Progenitor cell of endocrine pancreas (in vitro differentiated cells): ENCODE measurements around the gene CD37. TPM values are rescaled to one million over a fixed set of nuclear protein-coding genes. Genes with fewer than 3 reads are reported as not detected.

Source experiments
- DNase-seq: peaks from one replicate; pipeline ENCODE4 v3.0.0; 2021; ENCODE audit warnings: low spot score; ENCODE audit not compliant: unreplicated experiment
- H3K27ac Mint-ChIP-seq: 2 replicates; pipeline ENCODE4 v1.8.0; 2021; ENCODE audit warnings: mild to moderate bottlenecking, moderate library complexity, mixed read lengths
- H3K27me3 Mint-ChIP-seq: 2 replicates; pipeline ENCODE4 v1.8.0; 2021; ENCODE audit warnings: mixed read lengths
- H3K36me3 Mint-ChIP-seq: 2 replicates; pipeline ENCODE4 v1.8.0; 2022; ENCODE audit warnings: mixed read lengths; ENCODE audit not compliant: insufficient read depth
- H3K4me1 Mint-ChIP-seq: 2 replicates; pipeline ENCODE4 v1.8.0; 2021; ENCODE audit warnings: low read depth, mixed read lengths
- H3K4me3 Mint-ChIP-seq: 2 replicates; pipeline ENCODE4 v1.8.0; 2021; ENCODE audit warnings: low read depth, mild to moderate bottlenecking, moderate library complexity, mixed read lengths
- H3K9me3 Mint-ChIP-seq: 2 replicates; pipeline ENCODE4 v1.8.0; 2021; ENCODE audit warnings: low read depth, mixed read lengths
- CTCF ChIP-seq: fragments of 200-600 bp; sonication (generic); IDR thresholded peaks from one replicate; pipeline ENCODE4 v1.5.0; 2021; ENCODE audit warnings: antibody characterized with exemption, mild to moderate bottlenecking; ENCODE audit not compliant: unreplicated experiment
- total RNA-seq: library from RNA; stranded (reverse); gene quantifications from 2 replicates; pipeline ENCODE4 v1.2.1, GENCODE V29; 2021

CD37 gene
- total RNA-seq, 1 donor from 2014 or later, result not detected

DNA sequence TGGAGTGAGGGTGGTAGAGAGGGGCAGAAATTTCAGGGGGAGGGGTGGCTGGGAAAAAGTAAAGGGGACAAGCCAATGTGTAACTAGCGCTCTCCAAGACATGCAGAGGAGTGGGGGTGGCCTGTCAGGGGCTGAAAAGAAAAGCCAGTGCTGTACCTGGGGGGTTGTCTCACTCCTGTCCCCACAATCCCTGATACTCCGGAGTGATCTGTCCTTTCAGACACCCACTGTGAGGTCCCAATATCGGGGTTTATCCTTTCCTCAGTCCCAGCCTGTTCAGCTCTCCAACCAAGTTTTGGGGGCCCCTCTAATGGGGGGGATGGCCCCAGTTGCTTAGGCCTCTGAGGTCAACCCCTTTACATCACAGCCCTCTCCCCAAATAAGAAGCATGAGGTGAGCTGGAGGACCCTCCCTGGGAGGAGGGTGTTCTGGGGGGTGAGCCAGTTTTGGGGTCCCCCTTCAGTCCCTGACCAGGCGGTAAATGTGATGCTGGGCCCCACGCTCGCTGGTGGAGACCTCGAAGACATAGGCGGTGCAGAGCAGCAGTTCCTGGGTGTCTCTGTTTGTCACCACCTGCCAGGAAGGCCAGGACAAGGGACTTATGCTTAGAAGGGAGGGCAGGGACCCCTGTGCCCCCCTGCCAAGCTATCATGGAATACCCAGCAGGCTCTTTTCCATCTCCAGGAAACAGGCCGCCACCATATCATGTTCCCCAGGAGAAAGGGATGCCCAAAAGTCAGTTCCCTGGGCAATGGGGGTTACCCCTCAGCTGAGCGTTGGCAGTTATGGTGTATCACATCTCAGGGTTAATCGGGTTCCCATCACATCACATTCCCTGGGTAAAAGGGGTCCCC, 5.9 kb downstream of the CD37 start:
- Mint-ChIP-seq H3K27me3 (no peaks in the 10 kb centered on the region), H3K9me3 (no peaks in the 10 kb centered on the region), H3K4me3 (no peak overlapping the region), H3K4me1 (peaks cover 15% of the 10 kb centered on the region), H3K27ac (no peak overlapping the region), H3K36me3 (peaks cover 48% of the 10 kb centered on the region)
- no peak for TF ChIP-seq CTCF
- DNase-seq, result no peak

DNA sequence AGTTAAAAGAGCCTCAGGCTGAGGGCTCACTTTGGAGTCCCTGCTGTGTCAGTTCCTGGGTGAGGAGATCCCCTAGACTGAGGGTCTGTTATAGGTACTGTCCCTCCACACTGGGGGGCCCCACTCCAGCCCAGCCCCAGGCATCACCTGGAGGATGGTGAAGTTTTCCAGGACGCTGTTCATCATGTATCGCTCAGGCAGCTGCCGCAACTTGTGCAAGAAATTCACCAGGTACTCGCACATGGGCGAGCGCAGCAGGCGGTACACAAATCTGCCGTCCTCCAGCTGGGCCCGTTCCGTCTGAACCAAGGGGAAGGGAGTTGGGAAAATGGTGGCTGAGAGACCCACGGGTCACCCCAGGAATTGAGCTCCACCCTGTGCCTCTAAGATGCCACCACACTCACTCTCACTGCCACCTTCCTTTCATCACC, 7.1 kb downstream of the CD37 start:
- Mint-ChIP-seq H3K36me3 (peaks cover 52% of the 10 kb centered on the region), H3K27ac (no peak overlapping the region), H3K27me3 (no peaks in the 10 kb centered on the region), H3K4me3 (no peak overlapping the region), H3K9me3 (no peaks in the 10 kb centered on the region), H3K4me1 (peaks cover 15% of the 10 kb centered on the region)
- no peak for DNase-seq
- no peak for TF ChIP-seq CTCF

DNA sequence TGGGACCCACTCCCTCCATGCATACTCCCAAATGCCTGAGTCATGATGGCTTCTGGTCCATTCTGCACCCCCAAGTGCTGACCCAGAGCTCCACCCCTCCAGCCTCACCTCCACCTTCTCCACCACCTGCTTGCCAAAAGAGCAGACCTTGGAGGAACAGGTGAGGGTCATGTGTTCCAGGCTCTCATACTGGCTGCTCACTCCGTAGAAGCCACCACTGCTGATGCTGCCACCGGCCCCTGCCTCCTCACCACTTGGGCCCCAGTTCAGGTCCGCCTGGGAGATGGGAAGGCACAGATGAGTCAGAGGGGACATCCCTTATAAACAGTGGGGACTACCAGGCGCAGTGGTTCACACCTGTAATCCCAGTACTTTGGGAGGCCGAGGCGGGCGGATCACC, 7.9 kb downstream of the CD37 start:
- H3K27me3 Mint-ChIP-seq, result no peaks in the 10 kb centered on the region
- H3K27ac Mint-ChIP-seq, result no peak overlapping the region
- H3K36me3 Mint-ChIP-seq, result peaks cover 57% of the 10 kb centered on the region
- DNase-seq, result no peak
- no peak overlapping the region for H3K4me3 Mint-ChIP-seq
- H3K4me1 Mint-ChIP-seq, result peaks cover 16% of the 10 kb centered on the region
- H3K9me3 Mint-ChIP-seq, result no peaks in the 10 kb centered on the region
- no peak for TF ChIP-seq CTCF

GRCh38 chr19:49344505-49345423, 9.6 kb downstream of the CD37 start:
- Mint-ChIP-seq H3K4me1 (peaks cover 10% of the 10 kb centered on the region), H3K36me3 (peaks cover 65% of the 10 kb centered on the region), H3K4me3 (no peak overlapping the region), H3K9me3 (no peaks in the 10 kb centered on the region), H3K27me3 (no peaks in the 10 kb centered on the region), H3K27ac (peak overlapping the region; percentile 78)
- TF ChIP-seq CTCF, result no peak
- DNase-seq, result no peak

DNA sequence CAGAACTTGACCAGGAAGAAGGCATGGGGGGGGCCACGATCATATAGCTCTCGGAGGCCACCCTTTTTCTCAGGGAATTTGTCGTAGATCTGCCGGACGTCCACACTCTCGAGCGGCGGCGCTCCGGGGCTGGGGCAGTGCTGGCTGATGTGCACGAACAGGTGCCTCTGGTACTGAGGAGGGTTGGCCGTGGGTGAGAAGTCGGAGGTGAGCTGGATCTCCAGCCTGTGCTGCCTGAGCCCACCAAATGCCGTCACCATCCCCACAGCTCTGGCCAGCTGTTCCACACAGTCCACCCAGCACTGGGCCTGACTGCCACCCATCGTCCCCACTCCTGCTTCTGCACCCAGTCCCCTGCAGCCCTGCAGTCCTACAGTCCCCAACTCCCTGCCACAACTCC, 12.0 kb downstream of the CD37 start:
- TF ChIP-seq CTCF, result no peak
- Mint-ChIP-seq H3K9me3 (no peaks in the 10 kb centered on the region), H3K27me3 (no peaks in the 10 kb centered on the region), H3K36me3 (peaks cover 54% of the 10 kb centered on the region), H3K27ac (no peak overlapping the region), H3K4me3 (no peak overlapping the region), H3K4me1 (peaks cover 4% of the 10 kb centered on the region)
- no peak for DNase-seq
